Heart left ventricle (tissue), 16 donors: ENCODE data around the gene PDCL2. TPM values are rescaled to one million over a fixed set of nuclear protein-coding genes. Genes with fewer than 3 reads are reported as not detected.
A peak's percentile ranks its signal among the peaks of the same experiment; 100 is the strongest.

Experiments
- ATAC-seq, 4 donors: fragments of 200-7000 bp; cut with Tn5 transposase; one replicate each; pipeline ENCODE4 v1.9.1; 2020 to 2022; ENCODE audit warnings: moderate library complexity in 4 of 4, mild to moderate bottlenecking in 3 of 4, moderate number of reproducible peaks in 1 of 4
- DNase-seq, 5 donors: peaks; one replicate each; pipeline ENCODE4 v3.0.0-alpha.2; 2020
- H3K27ac ChIP-seq, 12 donors: fragments of 200-600 bp; sonication (generic) in 4 of 12; one replicate each; pipeline versions ENCODE4 v1.5.0 to v1.8.0; 2016 to 2022; ENCODE audit warnings: mild to moderate bottlenecking in 2 of 12
- H3K27me3 ChIP-seq, 9 donors: fragments of 200-600 bp; sonication (generic) in 2 of 9; one replicate each; pipeline versions ENCODE4 v1.5.1 to v1.8.0; 2016 to 2022; ENCODE audit warnings: mild to moderate bottlenecking in 3 of 9
- H3K36me3 ChIP-seq, 9 donors: fragments of 200-600 bp; sonication (generic) in 2 of 9; one replicate each; pipeline versions ENCODE4 v1.5.0 to v1.8.0; 2018 to 2022; ENCODE audit warnings: mild to moderate bottlenecking in 2 of 9
- H3K4me1 ChIP-seq, 12 donors: fragments of 200-600 bp; sonication (generic) in 4 of 12; one replicate each; pipeline versions ENCODE4 v1.5.0 to v1.8.0; 2016 to 2022; ENCODE audit warnings: mild to moderate bottlenecking in 3 of 12
- H3K4me3 ChIP-seq, 12 donors: fragments of 200-600 bp; sonication (generic) in 4 of 12; one replicate each; pipeline versions ENCODE4 v1.5.0 to v1.8.0; 2017 to 2022; ENCODE audit warnings: mild to moderate bottlenecking in 9 of 12, moderate library complexity in 4 of 12
- H3K9me3 ChIP-seq, 12 donors: fragments of 200-600 bp; sonication (generic) in 4 of 12; one replicate each; pipeline versions ENCODE4 v1.5.0 to v1.8.0; 2016 to 2022; ENCODE audit warnings: mild to moderate bottlenecking in 1 of 12
- POLR2A ChIP-seq, 2 donors: fragments of 450-650 bp; IDR thresholded peaks; one replicate each; pipeline ENCODE4 v1.6.1; 2017; ENCODE audit warnings: antibody characterized with exemption in 2 of 2, mild to moderate bottlenecking in 2 of 2, moderate library complexity in 2 of 2
- WGBS, 4 donors: extraction: QIAGEN DNeasy Blood & Tissue Kit in 2 of 4; methylation state at CpG; one replicate each; pipeline versions ENCODE4 v1.1.5 to v1.1.7; 2013 to 2018; 5-methylcytosine and 5-hydroxymethylcytosine counted together
- intact Hi-C, 10 donors: fragments of 100-400 bp; cut with DNase I; formaldehyde crosslinking; loops; one replicate each; pipeline versions ENCODE4 v1.11.1 to v1.14.2; 2022
- polyA plus RNA-seq, 2 donors: library from polyadenylated mRNA; stranded (reverse); fragments of 200-250 nt; gene quantifications; one replicate each; pipeline ENCODE4 v1.2.3, GENCODE V29; 2013
- total RNA-seq, 9 donors: library from RNA; depleted of rRNA in 2 of 9; stranded (reverse); fragments of >200 nt in 2 of 9; fragmentation: NEBNext Ultra II Directional in 3 of 9; extraction: Animal tissue kit (Norgen Biotek cat#: 25700) in 3 of 9; gene quantifications; one replicate each; pipeline versions ENCODE4 v1.1.0 to v1.2.4, GENCODE V29; 2016 to 2023
- TF ChIP-seq, protein P1 (sequence below), 12 donors: fragments of 200-600 bp; sonication (generic) in 4 of 12; IDR thresholded peaks; one replicate each; pipeline versions ENCODE4 v1.5.0 to v1.8.0; 2018 to 2022; ENCODE audit warnings: antibody characterized with exemption in 12 of 12, mild to moderate bottlenecking in 5 of 12
- donor health status: ischemic (EF 13 %, LVEDD 7.1; RV severe dilation, severe dysfunction).
- donor health status: healthy with polysubstance abuse.
- donor health status: DM: no; HTN: yes; CAD: no.
- donor health status: DM: no; HTN: no; CAD: no.
- donor health status: ischemic (EF 25% LVEDD 6.9; RV normal size, moderate dysfunction).
- donor health status: ischemic (EF 25% LVEDD 5.7; RV mildly dilated, moderate dysfunction).
- donor health status: healthy.
- donor health status: DM: yes; HTN: yes; CAD: no.
- donor health status: ischemic (EF 35%, LVEDD 5.7; RV mildly dilated, moderate dysfunction).
- donor health status: nonischemic (EF 11% LVEDD 7.7; RV severe dilation, severe dysfunction).
- donor health status: DM: yes; HTN: yes; CAD: no.
- donor health status: PGD.
- donor health status: ischemic (EF 29% LVEDD 5.4; RV normal size, mild dysfunction).
- donor health status: nonischemic (EF 23%, LVEDD 6.1; RV moderate dilation, normal function).

PDCL2 gene
- total and polyA plus RNA-seq, 11 donors: not detected

GRCh38 chr4:55509266-55509665 is 82.8 kb downstream of the PDCL2 start:
- DNase-seq: no peak
- Histone ChIP-seq H3K36me3 (peaks cover 0 to 12% (median 4%) of the 10 kb centered on the region in 9 donors), H3K27me3 (no peaks in the 10 kb centered on the region), H3K4me3 (no peak overlapping the region), H3K27ac (no peak overlapping the region), H3K9me3 (peaks cover 0 to 6% (median 0%) of the 10 kb centered on the region in 12 donors), H3K4me1 (peaks cover 0 to 14% (median 0%) of the 10 kb centered on the region in 12 donors)
- 36 to 66% (median 53%) methylated on average over 3 of the region's 3 CpGs for WGBS, 4 donors
- no peak for TF ChIP-seq POLR2A (IDR thresholded peaks at IDR 0.05)
- TF ChIP-seq, protein P1, sequence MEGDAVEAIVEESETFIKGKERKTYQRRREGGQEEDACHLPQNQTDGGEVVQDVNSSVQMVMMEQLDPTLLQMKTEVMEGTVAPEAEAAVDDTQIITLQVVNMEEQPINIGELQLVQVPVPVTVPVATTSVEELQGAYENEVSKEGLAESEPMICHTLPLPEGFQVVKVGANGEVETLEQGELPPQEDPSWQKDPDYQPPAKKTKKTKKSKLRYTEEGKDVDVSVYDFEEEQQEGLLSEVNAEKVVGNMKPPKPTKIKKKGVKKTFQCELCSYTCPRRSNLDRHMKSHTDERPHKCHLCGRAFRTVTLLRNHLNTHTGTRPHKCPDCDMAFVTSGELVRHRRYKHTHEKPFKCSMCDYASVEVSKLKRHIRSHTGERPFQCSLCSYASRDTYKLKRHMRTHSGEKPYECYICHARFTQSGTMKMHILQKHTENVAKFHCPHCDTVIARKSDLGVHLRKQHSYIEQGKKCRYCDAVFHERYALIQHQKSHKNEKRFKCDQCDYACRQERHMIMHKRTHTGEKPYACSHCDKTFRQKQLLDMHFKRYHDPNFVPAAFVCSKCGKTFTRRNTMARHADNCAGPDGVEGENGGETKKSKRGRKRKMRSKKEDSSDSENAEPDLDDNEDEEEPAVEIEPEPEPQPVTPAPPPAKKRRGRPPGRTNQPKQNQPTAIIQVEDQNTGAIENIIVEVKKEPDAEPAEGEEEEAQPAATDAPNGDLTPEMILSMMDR (IDR thresholded peaks at IDR 0.05): no peak
- ATAC-seq: no peak
- intact Hi-C loops: no loop called here

DNA sequence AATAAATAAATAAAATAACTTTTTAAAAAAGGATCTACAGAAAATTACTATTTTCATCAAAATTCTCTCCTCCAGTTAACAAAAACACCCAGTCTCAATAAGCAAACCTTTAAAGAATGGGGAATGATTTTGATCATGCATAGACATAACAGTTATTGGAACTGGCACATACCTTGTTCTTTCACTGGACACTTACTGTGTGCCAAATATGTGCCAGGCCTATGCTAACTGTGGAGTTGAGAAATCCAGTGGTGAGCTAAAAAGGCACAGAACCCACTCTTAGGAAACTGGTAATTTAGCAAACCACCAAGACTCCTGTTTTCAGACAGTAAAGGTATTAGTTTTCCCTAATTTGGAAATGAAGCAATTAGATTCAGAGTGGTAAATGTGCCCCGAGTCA is 84.4 kb downstream of the PDCL2 start:
- DNase-seq (no peak), ATAC-seq (peak in 3 of 4 donors; percentile 66 to 78 (median 72))
- 91 to 98% (median 95%) methylated on average over 1 of the region's 1 CpG for WGBS, 4 donors
- Histone ChIP-seq H3K27ac (peak overlapping the region in 1 of 12 donors; percentile 25), H3K27me3 (no peaks in the 10 kb centered on the region), H3K4me1 (peaks cover 0 to 14% (median 0%) of the 10 kb centered on the region in 12 donors), H3K4me3 (no peak overlapping the region), H3K9me3 (peaks cover 0 to 6% (median 0%) of the 10 kb centered on the region in 12 donors), H3K36me3 (peaks cover 0 to 12% (median 4%) of the 10 kb centered on the region in 9 donors)
- TF ChIP-seq POLR2A (IDR thresholded peaks at IDR 0.05): no peak
- TF ChIP-seq, protein P1 (IDR thresholded peaks at IDR 0.05): no peak
- intact Hi-C loops: no loop called here

Other genes starting within 250 kb of the PDCL2 start
- 10 to 100 TPM in 3 of 9 donors, 1 to 10 TPM in 6; 4.5 to 16.8 (median 7.8) TPM for gene SRD5A3, start 246.0 kb downstream of the PDCL2 start, total RNA-seq
- gene SRD5A3, start 246.0 kb downstream of the PDCL2 start, polyA plus RNA-seq: 1 to 10 TPM; 4.5 to 9.7 TPM
- gene TMEM165, start 196.3 kb downstream of the PDCL2 start, total RNA-seq: 10 to 100 TPM; 28.2 to 78.3 (median 53.9) TPM
- 10 to 100 TPM; 36.4 to 78.7 TPM for gene TMEM165, start 196.3 kb downstream of the PDCL2 start, polyA plus RNA-seq
- 10 to 100 TPM; 27.3 to 42.1 (median 33.2) TPM for gene CLOCK, start 45.3 kb downstream of the PDCL2 start, total RNA-seq
- 10 to 100 TPM in 1 of 2 donors, 1 to 10 TPM in 1; 8.3 to 20.3 TPM for gene CLOCK, start 45.3 kb downstream of the PDCL2 start, polyA plus RNA-seq
- gene NMU, start 44.1 kb upstream of the PDCL2 start, total RNA-seq: 1 to 10 TPM in 1 of 9 donors, not detected in 8; 2.0 TPM
- gene NMU, start 44.1 kb upstream of the PDCL2 start, polyA plus RNA-seq: not detected
- gene EXOC1L, start 227.5 kb upstream of the PDCL2 start, total RNA-seq: not detected
- not detected for gene EXOC1L, start 227.5 kb upstream of the PDCL2 start, polyA plus RNA-seq